ENCODE results near the gene NOL3.

Gene NOL3

GRCh38 chr16:67154578-67155294, 15.6 kb upstream of the NOL3 start:
- in situ Hi-C loops (cut with MboI; ENCODE audit: low sequenced_read_pairs, unreplicated experiment): loop anchor here (5.0 to 25.0 kb wide), 2 partner anchors 137 to 192 kb away; partner anchors contain the start of gene CES3
- DNase-seq (ENCODE audit: low spot score): no peak
- no peak for TF ChIP-seq CTCF (IDR thresholded peaks at IDR 0.05; ENCODE audit: borderline replicate concordance, control extremely low read depth, extremely low read depth, insufficient read depth, missing control alignments)

GRCh38 chr16:67155295-67156142, 14.8 kb upstream of the NOL3 start:
- in situ Hi-C loops (cut with MboI; ENCODE audit: low sequenced_read_pairs, unreplicated experiment): loop anchor here (25.0 kb wide), 1 partner anchor 193 kb away; the partner anchor contains the start of gene CES3
- TF ChIP-seq CTCF (IDR thresholded peaks at IDR 0.05; ENCODE audit: borderline replicate concordance, control extremely low read depth, extremely low read depth, insufficient read depth, missing control alignments): peak; percentile 97
- peak; percentile 92 for DNase-seq (ENCODE audit: low spot score)

- in situ Hi-C loops (cut with MboI; ENCODE audit: low sequenced_read_pairs, unreplicated experiment): loop anchor here (25.0 kb wide), 1 partner anchor 194 kb away; the partner anchor contains the start of gene CES3
- no peak for TF ChIP-seq CTCF (IDR thresholded peaks at IDR 0.05; ENCODE audit: borderline replicate concordance, control extremely low read depth, extremely low read depth, insufficient read depth, missing control alignments)
- DNase-seq (ENCODE audit: low spot score): no peak
These were observed 14.0 kb upstream of the NOL3 start for GRCh38 chr16:67156143-67156844.

- no peak for TF ChIP-seq CTCF (IDR thresholded peaks at IDR 0.05; ENCODE audit: borderline replicate concordance, control extremely low read depth, extremely low read depth, insufficient read depth, missing control alignments)
- DNase-seq (ENCODE audit: low spot score): no peak
- in situ Hi-C loops (cut with MboI; ENCODE audit: low sequenced_read_pairs, unreplicated experiment): loop anchor here (25.0 kb wide), 1 partner anchor 195 kb away; the partner anchor contains the start of gene CES3
These were observed 13.1 kb upstream of the NOL3 start for GRCh38 chr16:67157106-67157748.

- DNase-seq (ENCODE audit: low spot score): no peak
- in situ Hi-C loops (cut with MboI; ENCODE audit: low sequenced_read_pairs, unreplicated experiment): loop anchor here (25.0 kb wide), 1 partner anchor 196 kb away; the partner anchor contains the start of gene CES3
- no peak for TF ChIP-seq CTCF (IDR thresholded peaks at IDR 0.05; ENCODE audit: borderline replicate concordance, control extremely low read depth, extremely low read depth, insufficient read depth, missing control alignments)
These were observed 12.3 kb upstream of the NOL3 start for GRCh38 chr16:67157892-67158635.
